Kidney epithelial cell (primary cell): ENCODE data around the gene LRRC45. TPM values are rescaled to one million over a fixed set of nuclear protein-coding genes. Genes with fewer than 3 reads are reported as not detected.

Experiments
- DNase-seq: peaks from one replicate; pipeline ENCODE4 v3.0.0-alpha.2; 2010; ENCODE audit warnings: low read depth
- H3K27me3 ChIP-seq: 2 replicates; pipeline ENCODE4 v1.6.0; 2011; ENCODE audit warnings: low read length; ENCODE audit not compliant: control insufficient read depth, insufficient read depth
- H3K36me3 ChIP-seq: 2 replicates; pipeline ENCODE4 v1.5.1; 2011; ENCODE audit warnings: low read length; ENCODE audit not compliant: control insufficient read depth, insufficient read depth
- H3K4me3 ChIP-seq: 2 replicates; pipeline ENCODE4 v1.5.1; 2011; ENCODE audit warnings: low read depth, mild to moderate bottlenecking, control low read depth, low read length
- total RNA-seq: library from RNA; depleted of rRNA; stranded (reverse); fragments of >200 nt; gene quantifications from 2 replicates; pipeline ENCODE4 v1.2.3, GENCODE V29; 2015
- TF ChIP-seq, protein P1 (sequence below): IDR thresholded peaks from 2 replicates; pipeline ENCODE4 v1.5.1; 2011; ENCODE audit warnings: mild to moderate bottlenecking, moderate library complexity, low read length, control low read depth, inconsistent platforms; ENCODE audit not compliant: insufficient read depth, poor library complexity, severe bottlenecking

Gene LRRC45
- total RNA-seq, 1 donor from 2014 or later, result 16.1 TPM

DNA sequence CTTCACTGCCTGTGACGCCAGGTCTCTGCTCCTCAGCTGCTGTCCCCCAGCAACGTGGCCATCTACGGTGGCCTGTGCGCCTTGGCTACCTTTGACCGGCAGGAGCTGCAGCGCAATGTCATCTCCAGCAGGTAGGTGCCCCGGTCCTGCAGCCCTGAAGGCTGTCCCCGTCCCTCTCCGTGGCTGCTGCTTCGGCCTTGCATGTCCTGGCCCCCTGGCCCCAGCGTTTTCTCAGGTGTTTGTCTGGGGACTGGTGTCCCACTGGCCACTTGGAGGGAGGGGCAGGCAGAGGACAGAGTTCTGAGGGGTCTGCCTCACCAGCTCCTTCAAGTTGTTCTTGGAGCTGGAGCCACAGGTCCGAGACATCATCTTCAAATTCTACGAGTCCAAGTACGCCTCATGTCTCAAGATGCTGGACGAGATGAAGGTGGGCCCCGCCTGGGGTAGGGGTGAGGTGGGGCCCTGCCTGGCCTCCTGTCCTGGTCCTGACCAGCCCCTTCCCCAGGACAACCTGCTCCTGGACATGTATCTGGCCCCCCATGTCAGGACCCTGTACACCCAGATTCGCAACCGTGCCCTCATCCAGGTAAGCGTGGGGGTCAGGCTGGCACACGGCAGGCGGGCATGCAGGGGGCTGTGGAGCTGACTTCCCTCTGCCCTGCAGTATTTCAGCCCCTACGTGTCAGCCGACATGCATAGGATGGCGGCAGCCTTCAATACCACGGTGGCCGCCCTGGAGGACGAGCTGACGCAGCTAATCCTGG is 33.0 kb downstream of the LRRC45 start:
- H3K4me3 ChIP-seq, result no peak overlapping the region
- TF ChIP-seq, protein P1, sequence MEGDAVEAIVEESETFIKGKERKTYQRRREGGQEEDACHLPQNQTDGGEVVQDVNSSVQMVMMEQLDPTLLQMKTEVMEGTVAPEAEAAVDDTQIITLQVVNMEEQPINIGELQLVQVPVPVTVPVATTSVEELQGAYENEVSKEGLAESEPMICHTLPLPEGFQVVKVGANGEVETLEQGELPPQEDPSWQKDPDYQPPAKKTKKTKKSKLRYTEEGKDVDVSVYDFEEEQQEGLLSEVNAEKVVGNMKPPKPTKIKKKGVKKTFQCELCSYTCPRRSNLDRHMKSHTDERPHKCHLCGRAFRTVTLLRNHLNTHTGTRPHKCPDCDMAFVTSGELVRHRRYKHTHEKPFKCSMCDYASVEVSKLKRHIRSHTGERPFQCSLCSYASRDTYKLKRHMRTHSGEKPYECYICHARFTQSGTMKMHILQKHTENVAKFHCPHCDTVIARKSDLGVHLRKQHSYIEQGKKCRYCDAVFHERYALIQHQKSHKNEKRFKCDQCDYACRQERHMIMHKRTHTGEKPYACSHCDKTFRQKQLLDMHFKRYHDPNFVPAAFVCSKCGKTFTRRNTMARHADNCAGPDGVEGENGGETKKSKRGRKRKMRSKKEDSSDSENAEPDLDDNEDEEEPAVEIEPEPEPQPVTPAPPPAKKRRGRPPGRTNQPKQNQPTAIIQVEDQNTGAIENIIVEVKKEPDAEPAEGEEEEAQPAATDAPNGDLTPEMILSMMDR, result no peak
- DNase-seq, result no peak
- no peaks in the 10 kb centered on the region for H3K27me3 ChIP-seq
- no peaks in the 10 kb centered on the region for H3K36me3 ChIP-seq

DNA sequence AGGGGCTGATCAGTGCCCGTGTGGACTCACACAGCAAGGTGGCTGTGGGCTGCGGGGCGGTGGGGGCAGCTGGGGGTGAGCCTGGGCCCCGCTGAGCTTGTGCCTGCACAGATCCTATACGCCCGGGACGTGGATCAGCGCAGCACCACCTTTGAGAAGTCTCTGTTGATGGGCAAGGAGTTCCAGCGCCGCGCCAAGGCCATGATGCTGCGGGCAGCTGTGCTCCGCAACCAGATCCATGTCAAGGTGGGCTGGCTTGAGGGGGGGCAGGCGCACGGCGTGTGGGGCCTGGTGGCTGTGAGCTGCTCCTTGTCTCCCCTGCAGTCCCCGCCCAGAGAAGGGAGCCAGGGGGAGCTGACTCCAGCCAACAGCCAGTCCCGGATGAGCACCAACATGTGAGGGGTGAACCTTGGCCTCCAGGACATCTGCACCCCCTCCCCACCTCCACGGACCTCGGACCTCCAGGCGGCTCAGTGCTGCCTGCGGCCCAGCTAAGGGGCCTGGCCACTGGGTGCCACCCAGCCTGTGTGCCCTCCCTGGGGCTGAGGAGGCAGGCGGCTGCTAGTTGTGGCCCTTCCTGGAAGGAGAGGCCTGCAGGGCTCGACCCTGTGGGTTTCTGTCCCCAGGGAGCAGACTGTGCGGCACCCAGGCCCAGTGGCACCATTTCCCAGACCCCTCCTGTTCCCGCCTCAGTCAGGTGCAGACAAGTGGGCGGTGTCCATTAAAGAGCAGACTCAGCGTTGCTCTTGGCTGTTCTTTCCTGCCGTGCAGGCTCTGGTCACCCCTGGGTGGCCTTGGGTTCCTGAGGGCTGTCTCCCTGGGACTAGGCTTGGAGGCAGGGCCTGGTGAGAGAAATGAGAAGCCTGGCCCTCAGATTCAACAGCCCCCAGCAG is 33.9 kb downstream of the LRRC45 start:
- Histone ChIP-seq H3K36me3 (no peaks in the 10 kb centered on the region), H3K4me3 (no peak overlapping the region), H3K27me3 (no peaks in the 10 kb centered on the region)
- TF ChIP-seq, protein P1, result no peak
- no peak for DNase-seq

DNA sequence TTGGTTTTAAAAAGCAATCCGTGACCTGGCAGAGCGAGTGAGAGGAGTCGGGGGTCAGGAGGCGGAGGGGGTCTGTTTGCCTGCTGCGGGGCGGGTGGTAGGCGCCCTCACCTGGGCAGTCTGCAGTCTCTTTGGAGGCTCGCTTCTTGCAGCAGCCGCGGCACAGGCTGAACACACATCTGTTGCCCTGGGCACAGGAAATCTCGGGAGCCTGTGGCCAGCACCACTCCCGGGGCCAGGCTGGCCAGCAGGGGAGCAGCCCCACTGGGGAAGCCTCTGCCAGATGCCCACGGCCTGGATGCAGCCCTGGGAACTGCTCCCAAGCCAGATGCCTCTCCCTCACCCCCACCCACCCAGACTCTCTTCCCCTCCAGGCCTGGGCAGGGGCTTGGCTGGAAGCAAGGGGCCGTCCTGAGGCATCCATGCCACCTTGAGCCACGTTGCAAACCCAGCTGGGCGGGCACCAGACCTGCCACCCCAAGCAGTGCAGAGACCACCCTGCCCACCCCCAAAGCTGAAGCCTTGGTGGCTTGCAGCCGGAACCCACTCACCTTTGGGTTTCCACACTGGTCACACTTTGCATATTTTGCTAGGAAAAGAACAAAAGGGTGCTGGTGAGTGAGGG is 35.2 kb downstream of the LRRC45 start:
- Histone ChIP-seq H3K36me3 (no peaks in the 10 kb centered on the region), H3K4me3 (no peak overlapping the region), H3K27me3 (no peaks in the 10 kb centered on the region)
- DNase-seq, result no peak
- TF ChIP-seq, protein P1, result no peak

DNA sequence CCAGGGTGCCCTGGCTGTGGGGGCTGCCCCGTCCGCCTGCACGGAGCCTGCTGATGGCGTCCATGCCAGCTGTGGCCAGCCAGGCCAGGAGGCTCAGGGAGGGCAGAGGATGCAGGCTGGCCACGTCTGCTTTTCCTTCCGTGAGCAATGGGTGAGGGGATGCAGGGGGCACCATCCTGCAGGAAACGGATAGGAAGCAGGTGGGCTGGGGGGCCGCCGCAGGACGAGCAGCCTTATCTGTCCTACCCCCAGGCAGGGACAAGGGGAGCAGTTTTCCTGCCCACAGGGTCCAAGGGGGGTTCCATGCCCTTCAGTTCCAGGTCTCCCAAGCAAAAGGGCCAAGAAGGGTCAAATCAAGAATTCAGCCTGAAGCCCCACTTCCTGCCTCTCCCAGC is 35.7 kb downstream of the LRRC45 start:
- TF ChIP-seq, protein P1, result no peak
- Histone ChIP-seq H3K4me3 (no peak overlapping the region), H3K27me3 (no peaks in the 10 kb centered on the region), H3K36me3 (no peaks in the 10 kb centered on the region)
- no peak for DNase-seq

DNA sequence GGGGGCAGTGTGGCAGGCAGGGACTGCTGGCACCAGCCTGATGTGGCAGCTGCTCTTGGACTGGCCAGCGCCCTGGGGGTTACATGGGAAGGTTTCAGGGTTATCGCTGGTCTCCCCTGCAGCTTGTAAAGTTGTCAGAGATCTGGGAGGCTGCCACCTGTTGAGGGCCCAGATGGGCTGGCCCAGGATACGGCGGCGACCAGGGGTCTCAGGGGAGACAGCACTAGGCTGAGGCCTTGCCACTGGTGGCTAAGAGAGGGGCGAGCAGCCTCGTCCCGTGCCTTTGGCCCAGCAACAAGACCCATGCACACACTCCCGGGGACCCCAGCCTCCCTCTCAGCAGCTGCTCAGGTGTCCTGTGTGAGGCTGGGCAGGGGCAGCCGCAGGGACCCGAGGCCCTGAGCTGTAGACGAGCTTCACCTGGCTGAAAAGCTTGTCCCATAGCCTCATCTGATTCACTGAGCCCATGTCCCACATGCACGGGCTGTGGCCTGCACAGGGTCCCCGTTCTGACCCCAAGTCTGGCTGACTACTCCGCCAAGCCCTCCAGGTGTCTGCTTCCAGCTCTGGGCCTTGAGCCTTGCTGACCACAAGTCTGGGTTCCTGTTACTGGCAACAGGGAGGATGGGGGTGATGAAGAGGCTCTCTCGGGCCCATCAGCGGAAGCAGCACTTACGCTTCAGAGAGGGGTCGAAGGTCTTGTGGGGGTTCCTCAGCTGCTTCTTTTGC is 36.3 kb downstream of the LRRC45 start:
- Histone ChIP-seq H3K27me3 (no peaks in the 10 kb centered on the region), H3K36me3 (no peaks in the 10 kb centered on the region), H3K4me3 (no peak overlapping the region)
- DNase-seq, result no peak
- TF ChIP-seq, protein P1, result no peak
